Measurements from ENCODE around the gene REG3G.

DNA sequence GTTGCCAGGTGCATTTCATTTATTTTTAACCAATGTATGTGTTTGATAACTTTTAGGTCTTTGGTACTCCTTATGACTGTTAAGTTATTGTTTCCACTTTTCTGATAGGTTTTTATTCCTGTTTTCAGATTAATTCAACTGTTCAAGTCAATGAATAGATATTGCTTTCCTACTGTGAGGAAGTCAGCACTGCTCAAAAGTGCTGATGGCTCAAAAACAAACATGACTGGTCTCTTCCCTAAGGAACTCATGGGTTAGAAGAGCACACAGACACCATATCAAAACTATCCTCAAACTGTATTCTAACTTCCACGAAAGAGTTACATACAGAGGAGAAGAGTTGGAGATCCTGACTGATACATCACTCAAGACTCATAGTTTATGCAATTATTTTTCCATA is 39.9 kb upstream of the REG3G start:
- TF ChIP-seq, protein P1, sequence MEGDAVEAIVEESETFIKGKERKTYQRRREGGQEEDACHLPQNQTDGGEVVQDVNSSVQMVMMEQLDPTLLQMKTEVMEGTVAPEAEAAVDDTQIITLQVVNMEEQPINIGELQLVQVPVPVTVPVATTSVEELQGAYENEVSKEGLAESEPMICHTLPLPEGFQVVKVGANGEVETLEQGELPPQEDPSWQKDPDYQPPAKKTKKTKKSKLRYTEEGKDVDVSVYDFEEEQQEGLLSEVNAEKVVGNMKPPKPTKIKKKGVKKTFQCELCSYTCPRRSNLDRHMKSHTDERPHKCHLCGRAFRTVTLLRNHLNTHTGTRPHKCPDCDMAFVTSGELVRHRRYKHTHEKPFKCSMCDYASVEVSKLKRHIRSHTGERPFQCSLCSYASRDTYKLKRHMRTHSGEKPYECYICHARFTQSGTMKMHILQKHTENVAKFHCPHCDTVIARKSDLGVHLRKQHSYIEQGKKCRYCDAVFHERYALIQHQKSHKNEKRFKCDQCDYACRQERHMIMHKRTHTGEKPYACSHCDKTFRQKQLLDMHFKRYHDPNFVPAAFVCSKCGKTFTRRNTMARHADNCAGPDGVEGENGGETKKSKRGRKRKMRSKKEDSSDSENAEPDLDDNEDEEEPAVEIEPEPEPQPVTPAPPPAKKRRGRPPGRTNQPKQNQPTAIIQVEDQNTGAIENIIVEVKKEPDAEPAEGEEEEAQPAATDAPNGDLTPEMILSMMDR (IDR thresholded peaks at IDR 0.05): no peak
- TF ChIP-seq POLR2A (IDR thresholded peaks at IDR 0.05): no peak

Measured in Peyer's patch (tissue), 4 donors.